Measurements from ENCODE around the gene SCG5.
A peak's percentile ranks its signal among the peaks of the same experiment; 100 is the strongest.

Gene SCG5

DNA sequence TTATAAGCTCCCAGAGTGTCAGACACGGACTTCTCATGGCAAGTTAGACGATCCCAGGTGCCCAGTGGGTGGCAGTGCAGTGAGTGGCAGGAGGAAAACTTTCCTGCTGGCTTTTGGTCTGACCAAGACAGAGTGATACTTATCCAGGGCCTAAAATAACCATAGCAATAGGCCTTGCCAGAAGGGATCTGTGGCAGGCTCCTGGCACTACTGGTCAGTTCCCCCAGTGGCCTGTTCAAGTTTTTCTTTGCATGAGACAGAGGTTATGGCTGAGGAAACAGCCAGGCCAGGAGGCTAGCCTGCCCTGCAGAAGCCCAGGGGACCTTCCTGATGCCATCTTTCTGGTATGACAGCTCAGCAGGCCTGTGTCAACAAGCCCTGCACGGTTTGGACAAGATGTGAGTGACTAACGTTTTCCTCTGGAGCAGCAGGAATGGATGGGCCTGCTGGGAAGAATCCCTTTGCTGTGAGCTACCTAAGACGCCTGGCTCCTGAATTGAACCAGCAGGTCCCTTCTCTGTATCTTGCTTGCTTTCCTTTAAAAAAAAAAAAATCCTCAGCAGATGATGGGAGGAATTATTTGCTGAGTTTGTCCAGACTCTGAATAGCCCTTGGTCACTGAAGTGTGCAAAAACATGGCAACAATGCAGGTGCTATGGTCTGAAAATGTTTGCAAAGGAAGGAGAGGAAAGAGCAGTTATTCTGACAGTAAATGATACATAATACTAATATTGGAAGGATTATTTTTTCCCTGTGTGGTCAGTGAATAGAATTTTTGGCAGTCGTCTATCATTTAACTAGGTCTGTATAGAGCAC lies 18.0 kb downstream of the SCG5 start:
- DNase-seq: peak; percentile 54

DNA sequence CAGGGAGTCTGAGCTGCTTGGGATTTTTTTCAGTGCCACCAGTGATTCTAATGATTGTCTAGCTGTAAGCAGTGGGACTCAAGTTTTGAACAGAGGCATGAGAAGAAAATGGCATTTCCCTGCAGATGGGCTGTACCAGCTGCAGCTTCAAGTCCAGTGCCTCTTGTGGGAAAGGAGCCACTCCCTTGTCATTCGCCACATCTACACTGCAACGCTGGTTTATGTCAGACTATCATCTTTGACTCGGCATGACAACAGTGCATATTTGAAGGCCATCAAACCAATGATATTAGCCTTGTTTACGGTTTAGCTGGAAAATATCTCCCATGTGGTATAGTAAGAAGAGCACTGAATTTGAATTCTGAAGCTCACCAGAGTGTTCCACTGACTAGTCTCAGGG lies 22.2 kb downstream of the SCG5 start:
- no peak for DNase-seq

GRCh38 chr15:32664796-32665195 lies 23.3 kb downstream of the SCG5 start:
- no peak for DNase-seq

DNA sequence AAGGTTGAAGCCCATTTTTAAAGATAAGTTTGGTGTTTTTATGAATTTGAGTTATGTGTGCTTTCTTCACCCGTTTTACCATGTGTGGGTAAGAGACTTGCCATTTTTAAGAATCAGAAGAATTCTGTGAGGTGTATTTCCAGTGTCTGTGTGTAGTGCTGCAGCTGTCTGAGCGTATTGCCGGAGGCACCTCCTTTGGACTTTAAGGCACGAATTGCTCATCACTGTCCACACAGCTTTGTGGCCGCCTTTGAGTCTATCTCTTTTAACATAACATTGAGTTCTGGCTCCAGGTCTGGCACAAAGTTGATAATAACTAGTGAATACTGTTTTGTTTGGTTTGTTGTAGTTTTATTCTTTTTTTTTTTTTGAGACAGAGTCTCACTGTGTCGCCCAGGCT lies 25.8 kb downstream of the SCG5 start:
- DNase-seq: no peak

DNA sequence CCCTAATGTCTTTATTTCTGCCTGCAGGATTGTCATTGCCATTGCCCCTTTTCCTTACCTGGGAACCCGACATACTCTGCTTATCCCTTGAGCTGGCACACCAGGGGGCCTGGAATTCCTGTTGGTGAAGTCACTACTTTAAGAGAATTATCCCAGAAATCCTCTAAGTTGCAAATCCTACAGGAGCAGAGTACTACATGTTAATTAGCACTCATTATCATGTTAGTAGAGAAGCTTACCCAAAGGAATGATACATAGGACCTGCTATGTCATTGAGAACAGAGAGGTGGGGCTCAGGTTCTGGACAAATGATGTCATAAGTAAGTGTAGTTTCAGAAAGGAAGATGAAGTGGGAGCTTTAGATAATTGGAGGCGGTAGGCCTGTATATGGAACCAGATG lies 27.4 kb downstream of the SCG5 start:
- no peak for DNase-seq

- DNase-seq: peak; percentile 21
Observed at GRCh38 chr15:32669896-32670611, 28.5 kb downstream of the SCG5 start.

- no peak for DNase-seq
Observed at GRCh38 chr15:32670623-32671022, 29.1 kb downstream of the SCG5 start.

GRCh38 chr15:32671339-32672325 lies 30.1 kb downstream of the SCG5 start:
- DNase-seq: no peak

GRCh38 chr15:32674681-32675080 lies 33.2 kb downstream of the SCG5 start:
- DNase-seq: no peak

GRCh38 chr15:32675466-32675865 lies 34.0 kb downstream of the SCG5 start:
- no peak for DNase-seq

- no peak for DNase-seq
Observed at GRCh38 chr15:32676169-32676568, 34.7 kb downstream of the SCG5 start.

- no peak for DNase-seq
Observed at GRCh38 chr15:32677238-32677750, 35.8 kb downstream of the SCG5 start.

GRCh38 chr15:32679298-32679690 lies 37.8 kb downstream of the SCG5 start:
- no peak for DNase-seq

- no peak for DNase-seq
Observed at GRCh38 chr15:32682569-32682968, 41.1 kb downstream of the SCG5 start.

GRCh38 chr15:32682977-32683630 lies 41.6 kb downstream of the SCG5 start:
- DNase-seq: no peak

DNA sequence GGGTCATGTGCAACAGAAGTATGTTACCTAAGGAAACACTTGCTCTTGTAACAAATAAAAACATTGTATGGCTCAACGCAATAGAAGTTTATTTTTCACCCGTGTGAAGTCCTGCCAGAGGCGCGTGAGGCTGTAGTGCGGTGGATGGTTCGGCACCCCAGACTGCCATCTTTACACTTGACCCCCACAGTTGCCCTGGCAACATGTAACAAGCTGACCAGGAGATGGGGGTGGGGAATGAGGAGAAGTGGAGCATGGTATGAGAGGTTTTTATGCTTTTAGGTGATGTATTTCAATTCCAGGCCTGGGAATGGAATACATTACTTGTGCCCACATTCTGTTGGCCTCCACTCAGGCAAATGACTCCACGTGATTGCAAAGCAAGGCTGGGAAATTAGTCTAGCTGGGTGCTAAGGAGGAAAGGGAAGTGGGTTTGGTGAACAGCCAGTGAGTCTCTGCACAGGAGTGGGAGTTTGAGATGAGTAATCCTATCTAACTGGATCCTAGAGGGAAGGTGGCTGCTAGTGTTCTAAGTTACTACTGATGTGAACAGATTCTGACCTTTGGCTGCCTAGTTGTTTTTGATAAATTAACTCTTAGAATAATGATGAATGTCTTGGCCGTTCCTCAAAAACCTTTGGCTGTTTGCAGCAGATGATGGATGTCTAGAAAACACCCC lies 42.5 kb downstream of the SCG5 start:
- DNase-seq: peak; percentile 21

GRCh38 chr15:32685576-32685975 lies 44.1 kb downstream of the SCG5 start:
- DNase-seq: no peak

DNA sequence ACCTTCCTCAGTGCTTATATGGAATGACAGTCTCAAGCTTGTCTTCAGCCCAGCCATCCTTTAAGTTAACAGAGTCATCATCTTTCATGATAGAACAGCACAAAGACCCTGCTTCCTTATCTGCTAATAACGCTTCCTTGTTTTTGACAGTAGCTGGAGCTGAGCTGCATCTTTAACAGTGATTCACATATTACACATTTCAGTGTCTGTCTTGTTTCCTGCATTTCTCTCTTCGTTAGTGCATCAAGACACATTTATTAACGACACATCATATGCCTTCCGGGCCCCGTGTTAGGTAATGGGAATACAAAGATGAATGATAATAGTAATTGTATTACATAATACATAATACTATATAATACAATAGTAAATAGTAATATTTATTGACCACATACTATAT lies 46.0 kb downstream of the SCG5 start:
- no peak for DNase-seq

- DNase-seq: no peak
Observed at GRCh38 chr15:32688151-32688639, 46.7 kb downstream of the SCG5 start.

DNA sequence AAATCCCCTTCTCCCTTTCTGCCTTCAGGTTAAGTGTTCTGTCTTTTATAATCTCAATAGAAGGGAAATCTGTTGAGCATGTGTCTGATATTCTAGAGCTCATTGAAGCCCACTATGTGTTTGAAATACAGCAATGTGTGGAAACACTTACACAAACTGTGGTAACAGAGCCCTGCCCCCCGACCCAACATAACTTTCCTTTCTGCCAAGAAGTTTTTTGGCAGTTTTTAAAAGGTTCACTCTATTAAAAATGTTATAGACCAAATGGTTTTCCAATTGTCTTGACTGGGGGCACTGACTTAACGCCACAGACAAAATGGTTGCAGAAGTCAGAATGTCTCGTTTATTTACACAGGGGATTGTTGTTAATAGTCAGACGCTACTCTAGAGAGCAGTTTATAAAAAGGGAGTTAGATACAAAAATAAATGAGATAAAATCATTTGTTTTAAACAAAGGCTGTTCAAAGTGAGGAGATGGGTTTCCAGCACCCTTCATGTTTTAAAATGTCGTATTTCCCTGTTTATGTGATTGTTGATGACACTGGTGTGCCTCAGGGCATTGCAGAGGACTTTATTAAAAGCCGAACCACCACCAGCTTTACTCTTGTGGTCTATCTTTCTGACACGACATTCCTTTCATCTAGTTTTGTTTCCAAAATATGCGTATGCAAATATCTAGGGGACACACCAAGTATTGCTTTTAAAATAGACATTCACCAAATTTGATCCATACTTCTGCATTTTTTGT lies 49.6 kb downstream of the SCG5 start:
- no peak for DNase-seq

GRCh38 chr15:32691689-32692038 lies 50.2 kb downstream of the SCG5 start:
- no peak for DNase-seq

Data from T1000 (cell line).